ENCODE results near the gene EXOSC2.

The EXOSC2 gene, protein sequence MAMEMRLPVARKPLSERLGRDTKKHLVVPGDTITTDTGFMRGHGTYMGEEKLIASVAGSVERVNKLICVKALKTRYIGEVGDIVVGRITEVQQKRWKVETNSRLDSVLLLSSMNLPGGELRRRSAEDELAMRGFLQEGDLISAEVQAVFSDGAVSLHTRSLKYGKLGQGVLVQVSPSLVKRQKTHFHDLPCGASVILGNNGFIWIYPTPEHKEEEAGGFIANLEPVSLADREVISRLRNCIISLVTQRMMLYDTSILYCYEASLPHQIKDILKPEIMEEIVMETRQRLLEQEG

GRCh38 chr9:130693426-130694191 is at the start of gene EXOSC2:
TSS of gene EXOSC2 (plus strand) at chr9:130693780. CDS start at chr9:130693792, 12 bp downstream.
- H3K36me3 ChIP-seq (ENCODE audit: control insufficient read depth, insufficient read depth, low read length) = peaks cover 5% of the 10 kb centered on the region
- H3K9ac ChIP-seq (ENCODE audit: low read length) = peak within 1 kb of the TSS; percentile 84
- no peaks in the 10 kb centered on the region for H3K9me3 ChIP-seq (ENCODE audit: control insufficient read depth, low read length)
- H3K27me3 ChIP-seq (ENCODE audit: control insufficient read depth, insufficient read depth, low read length) = no peaks in the 10 kb centered on the region
- peaks cover 26% of the 10 kb centered on the region for H3K4me1 ChIP-seq (ENCODE audit: control insufficient read depth, insufficient read depth, low read length)
- H3K4me3 ChIP-seq (ENCODE audit: low read length) = peak within 1 kb of the TSS; percentile 96

- no peaks in the 10 kb centered on the region for H3K36me3 ChIP-seq (ENCODE audit: control insufficient read depth, insufficient read depth, low read length)
- no peaks in the 10 kb centered on the region for H3K9me3 ChIP-seq (ENCODE audit: control insufficient read depth, low read length)
- no peak overlapping the region for H3K9ac ChIP-seq (ENCODE audit: low read length)
- H3K27me3 ChIP-seq (ENCODE audit: control insufficient read depth, insufficient read depth, low read length) = peaks cover 3% of the 10 kb centered on the region
- H3K4me1 ChIP-seq (ENCODE audit: control insufficient read depth, insufficient read depth, low read length) = no peaks in the 10 kb centered on the region
- no peak overlapping the region for H3K4me3 ChIP-seq (ENCODE audit: low read length)
Measured at GRCh38 chr9:130651221-130651620, 42.4 kb upstream of the EXOSC2 start.

- H3K36me3 ChIP-seq (ENCODE audit: control insufficient read depth, insufficient read depth, low read length) = no peaks in the 10 kb centered on the region
- H3K4me1 ChIP-seq (ENCODE audit: control insufficient read depth, insufficient read depth, low read length) = no peaks in the 10 kb centered on the region
- no peaks in the 10 kb centered on the region for H3K9me3 ChIP-seq (ENCODE audit: control insufficient read depth, low read length)
- H3K9ac ChIP-seq (ENCODE audit: low read length) = no peak overlapping the region
- peaks cover 8% of the 10 kb centered on the region for H3K27me3 ChIP-seq (ENCODE audit: control insufficient read depth, insufficient read depth, low read length)
- no peak overlapping the region for H3K4me3 ChIP-seq (ENCODE audit: low read length)
Measured at GRCh38 chr9:130651752-130652151, 41.8 kb upstream of the EXOSC2 start.

GRCh38 chr9:130654879-130655278 is 38.7 kb upstream of the EXOSC2 start:
- Histone ChIP-seq H3K36me3 (ENCODE audit: control insufficient read depth, insufficient read depth, low read length) (no peaks in the 10 kb centered on the region), H3K9me3 (ENCODE audit: control insufficient read depth, low read length) (no peaks in the 10 kb centered on the region), H3K9ac (ENCODE audit: low read length) (no peak overlapping the region), H3K4me3 (ENCODE audit: low read length) (no peak overlapping the region), H3K27me3 (ENCODE audit: control insufficient read depth, insufficient read depth, low read length) (peaks cover 35% of the 10 kb centered on the region), H3K4me1 (ENCODE audit: control insufficient read depth, insufficient read depth, low read length) (no peaks in the 10 kb centered on the region)

- H3K4me1 ChIP-seq (ENCODE audit: control insufficient read depth, insufficient read depth, low read length) = peaks cover 5% of the 10 kb centered on the region
- H3K4me3 ChIP-seq (ENCODE audit: low read length) = no peak overlapping the region
- H3K36me3 ChIP-seq (ENCODE audit: control insufficient read depth, insufficient read depth, low read length) = no peaks in the 10 kb centered on the region
- no peak overlapping the region for H3K9ac ChIP-seq (ENCODE audit: low read length)
- peaks cover 76% of the 10 kb centered on the region for H3K27me3 ChIP-seq (ENCODE audit: control insufficient read depth, insufficient read depth, low read length)
- H3K9me3 ChIP-seq (ENCODE audit: control insufficient read depth, low read length) = no peaks in the 10 kb centered on the region
Measured at GRCh38 chr9:130658893-130659698, 34.5 kb upstream of the EXOSC2 start.

DNA sequence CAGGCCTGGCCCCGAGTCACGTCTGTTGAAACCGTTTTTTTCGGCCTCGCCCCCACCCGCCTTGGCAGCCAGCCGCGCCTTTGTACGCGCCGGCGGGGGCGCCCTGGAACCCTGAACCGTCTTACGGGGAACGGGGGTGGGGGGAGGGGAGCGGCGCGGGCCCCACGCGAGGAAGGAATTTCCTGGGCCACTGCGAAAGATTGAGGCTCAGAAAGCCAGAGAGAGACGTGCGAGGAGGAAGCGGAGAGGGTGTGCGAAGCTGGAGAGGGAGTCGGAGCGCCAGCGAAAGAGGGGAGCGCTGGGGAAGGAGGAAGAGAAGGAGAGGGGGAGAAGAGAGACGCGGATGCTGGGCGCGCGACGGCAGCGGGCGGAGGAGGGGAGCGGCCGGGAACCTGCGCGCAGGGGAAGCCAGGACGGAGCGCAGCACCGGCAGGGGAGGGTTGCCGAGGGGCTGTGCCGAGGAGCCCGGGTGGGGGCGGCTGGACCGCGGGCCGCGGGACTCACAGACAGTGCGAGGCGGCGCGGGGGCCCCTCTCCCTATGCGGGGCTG is 33.8 kb upstream of the EXOSC2 start:
- peaks cover 5% of the 10 kb centered on the region for H3K4me1 ChIP-seq (ENCODE audit: control insufficient read depth, insufficient read depth, low read length)
- no peaks in the 10 kb centered on the region for H3K36me3 ChIP-seq (ENCODE audit: control insufficient read depth, insufficient read depth, low read length)
- H3K9me3 ChIP-seq (ENCODE audit: control insufficient read depth, low read length) = no peaks in the 10 kb centered on the region
- H3K27me3 ChIP-seq (ENCODE audit: control insufficient read depth, insufficient read depth, low read length) = peaks cover 82% of the 10 kb centered on the region
- no peak overlapping the region for H3K9ac ChIP-seq (ENCODE audit: low read length)
- no peak overlapping the region for H3K4me3 ChIP-seq (ENCODE audit: low read length)

DNA sequence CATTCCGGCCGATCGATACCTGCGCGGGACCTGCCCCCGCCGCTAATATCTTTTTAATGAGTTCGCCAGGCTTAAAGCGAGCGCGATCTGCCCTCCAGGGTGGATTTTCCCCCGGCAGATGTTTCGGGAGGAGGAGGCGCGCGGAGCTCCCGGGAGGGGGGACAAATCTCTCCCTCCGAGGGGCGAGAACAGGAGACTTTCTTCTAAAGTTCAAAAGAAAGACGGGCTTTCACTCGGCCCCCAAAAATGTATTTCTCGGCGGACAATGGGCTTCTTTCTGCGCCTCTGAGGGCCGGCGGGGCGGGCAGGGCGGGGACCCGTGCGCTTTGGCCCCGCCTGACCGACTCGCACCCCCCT is 33.3 kb upstream of the EXOSC2 start:
- Histone ChIP-seq H3K4me1 (ENCODE audit: control insufficient read depth, insufficient read depth, low read length) (peaks cover 5% of the 10 kb centered on the region), H3K9ac (ENCODE audit: low read length) (no peak overlapping the region), H3K27me3 (ENCODE audit: control insufficient read depth, insufficient read depth, low read length) (peaks cover 87% of the 10 kb centered on the region), H3K4me3 (ENCODE audit: low read length) (no peak overlapping the region), H3K9me3 (ENCODE audit: control insufficient read depth, low read length) (no peaks in the 10 kb centered on the region), H3K36me3 (ENCODE audit: control insufficient read depth, insufficient read depth, low read length) (no peaks in the 10 kb centered on the region)

- Histone ChIP-seq H3K27me3 (ENCODE audit: control insufficient read depth, insufficient read depth, low read length) (peaks cover 92% of the 10 kb centered on the region), H3K4me1 (ENCODE audit: control insufficient read depth, insufficient read depth, low read length) (peaks cover 9% of the 10 kb centered on the region), H3K4me3 (ENCODE audit: low read length) (no peak overlapping the region)
Measured at GRCh38 chr9:130660683-130661450, 32.7 kb upstream of the EXOSC2 start.

GRCh38 chr9:130661451-130662098 is 32.0 kb upstream of the EXOSC2 start:
- Histone ChIP-seq H3K36me3 (ENCODE audit: control insufficient read depth, insufficient read depth, low read length) (no peaks in the 10 kb centered on the region), H3K9me3 (ENCODE audit: control insufficient read depth, low read length) (no peaks in the 10 kb centered on the region), H3K4me1 (ENCODE audit: control insufficient read depth, insufficient read depth, low read length) (peaks cover 9% of the 10 kb centered on the region), H3K4me3 (ENCODE audit: low read length) (no peak overlapping the region), H3K9ac (ENCODE audit: low read length) (no peak overlapping the region), H3K27me3 (ENCODE audit: control insufficient read depth, insufficient read depth, low read length) (peaks cover 93% of the 10 kb centered on the region)

More at GRCh38 chr9:130660683-130661450, 32.7 kb upstream of the EXOSC2 start:
- Histone ChIP-seq H3K9me3 (ENCODE audit: control insufficient read depth, low read length) (no peaks in the 10 kb centered on the region), H3K9ac (ENCODE audit: low read length) (no peak overlapping the region), H3K36me3 (ENCODE audit: control insufficient read depth, insufficient read depth, low read length) (no peaks in the 10 kb centered on the region)

DNA sequence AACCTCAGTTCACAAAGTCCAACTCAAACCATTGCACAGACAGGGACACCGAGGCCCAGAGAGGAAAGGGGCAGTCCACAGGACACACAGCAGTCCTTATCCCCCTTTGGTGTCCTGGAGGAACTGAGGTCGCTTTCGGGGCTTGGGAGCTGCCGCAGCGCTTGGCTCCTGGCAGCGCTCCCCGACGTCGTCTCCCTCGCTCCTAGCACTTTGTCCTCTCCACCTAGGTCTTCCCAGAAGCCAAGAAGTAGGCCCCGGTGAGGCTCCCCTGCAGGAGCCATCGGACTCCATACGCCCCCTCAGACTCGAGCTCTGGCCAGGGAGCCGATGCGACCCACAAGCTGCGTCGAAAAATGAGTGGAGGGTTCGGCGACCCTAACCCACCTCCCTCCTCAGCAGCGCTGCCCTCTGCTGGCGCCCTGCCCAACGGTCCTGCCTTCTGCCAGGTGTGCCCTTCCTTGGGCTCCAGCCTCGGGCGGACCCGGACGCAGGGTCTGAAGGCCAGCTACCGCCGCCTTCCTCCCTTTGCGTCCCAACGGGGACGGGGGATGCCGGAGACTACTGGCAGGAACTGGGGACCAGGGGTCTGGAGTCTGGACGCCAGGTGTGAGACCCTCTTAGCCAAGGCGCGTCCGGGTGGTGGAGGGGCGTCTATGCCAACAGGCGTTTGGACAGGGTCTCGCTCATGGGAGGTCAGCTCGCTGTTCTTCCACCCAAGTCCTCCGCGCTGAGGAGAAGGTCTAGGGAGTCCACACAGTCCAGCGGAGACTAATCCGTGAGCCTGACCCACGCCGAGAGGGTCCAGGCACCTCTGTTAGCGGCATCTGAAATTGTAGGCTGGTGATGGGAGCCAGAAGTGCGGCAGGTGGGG is 31.2 kb upstream of the EXOSC2 start:
- H3K4me1 ChIP-seq (ENCODE audit: control insufficient read depth, insufficient read depth, low read length) = peaks cover 9% of the 10 kb centered on the region

More for the DNA sequence above, 31.2 kb upstream of the EXOSC2 start:
- H3K36me3 ChIP-seq (ENCODE audit: control insufficient read depth, insufficient read depth, low read length) = no peaks in the 10 kb centered on the region
- no peak overlapping the region for H3K9ac ChIP-seq (ENCODE audit: low read length)
- H3K27me3 ChIP-seq (ENCODE audit: control insufficient read depth, insufficient read depth, low read length) = peaks cover 93% of the 10 kb centered on the region
- no peak overlapping the region for H3K4me3 ChIP-seq (ENCODE audit: low read length)
- no peaks in the 10 kb centered on the region for H3K9me3 ChIP-seq (ENCODE audit: control insufficient read depth, low read length)
